GM18868 (cell line): ENCODE results near the gene RBM25.
"Not testable (repeated sequence)": the region's sequence is repeated elsewhere in the genome, so short reads cannot be mapped to it uniquely, and the experiment has no call there.

Experiments used
- ATAC-seq: cut with Tn5 transposase; IDR thresholded peaks from one replicate; pipeline ENCODE4 v1.9.1; 2021; ENCODE audit warnings: mild to moderate bottlenecking, moderate library complexity; ENCODE audit not compliant: unreplicated experiment

RBM25 gene

DNA sequence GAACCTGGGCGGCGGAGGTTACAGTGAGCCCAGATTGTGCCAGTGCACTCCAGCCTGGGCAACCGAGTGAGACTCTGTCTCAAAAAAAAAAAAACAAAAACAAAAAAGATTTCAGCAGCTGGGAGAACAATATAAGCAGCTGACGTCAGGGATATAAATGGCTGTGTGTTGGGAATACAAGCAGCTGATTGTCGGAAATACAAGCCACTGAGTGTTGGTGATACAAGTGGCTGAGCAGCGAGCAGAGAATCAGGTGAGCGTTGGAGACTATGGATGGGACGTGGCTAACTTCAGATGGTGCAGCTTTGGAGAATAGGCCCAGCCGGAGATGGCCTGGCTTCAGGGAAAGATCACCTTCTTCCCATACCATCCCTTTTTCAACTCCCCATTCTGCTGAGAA is 109.9 kb downstream of the RBM25 start:
- no peak for ATAC-seq

DNA sequence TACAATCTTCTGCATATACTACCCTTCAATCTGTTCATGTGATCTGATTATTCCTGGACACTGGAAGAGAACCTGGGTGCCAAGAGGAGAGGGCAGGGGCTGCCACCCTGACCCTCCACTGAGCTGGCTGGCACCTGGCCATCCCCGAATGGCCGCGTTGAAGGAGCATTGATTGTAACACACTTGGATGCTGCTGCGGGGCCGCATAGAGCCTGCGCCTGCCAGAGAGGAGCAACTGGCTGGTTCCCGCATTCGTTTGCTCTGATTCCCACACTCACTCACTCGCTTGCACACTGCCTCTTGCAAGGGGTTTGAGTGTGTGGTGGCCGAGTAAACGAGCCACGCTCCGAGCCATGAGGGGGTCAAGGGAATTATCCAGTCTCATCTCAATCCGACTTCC is 110.4 kb downstream of the RBM25 start:
- no peak for ATAC-seq

DNA sequence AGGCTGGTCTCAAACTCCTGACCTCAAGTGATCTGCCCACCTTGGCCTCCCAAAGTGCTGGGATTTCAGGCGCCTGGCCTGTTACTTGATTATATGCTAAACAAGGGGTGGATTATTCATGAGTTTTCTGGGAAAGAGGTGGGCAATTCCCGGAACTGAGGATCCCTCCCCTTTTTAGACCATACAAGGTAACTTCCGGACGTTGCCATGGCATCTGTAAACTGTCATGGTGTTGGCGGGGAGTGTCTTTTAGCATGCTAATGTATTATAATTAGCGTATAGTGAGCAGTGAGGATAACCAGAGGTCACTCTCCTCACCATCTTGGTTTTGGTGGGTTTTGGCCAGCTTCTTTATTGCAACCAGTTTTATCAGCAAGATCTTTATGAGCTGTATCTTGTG is 111.5 kb downstream of the RBM25 start:
- ATAC-seq: not testable (repeated sequence)

DNA sequence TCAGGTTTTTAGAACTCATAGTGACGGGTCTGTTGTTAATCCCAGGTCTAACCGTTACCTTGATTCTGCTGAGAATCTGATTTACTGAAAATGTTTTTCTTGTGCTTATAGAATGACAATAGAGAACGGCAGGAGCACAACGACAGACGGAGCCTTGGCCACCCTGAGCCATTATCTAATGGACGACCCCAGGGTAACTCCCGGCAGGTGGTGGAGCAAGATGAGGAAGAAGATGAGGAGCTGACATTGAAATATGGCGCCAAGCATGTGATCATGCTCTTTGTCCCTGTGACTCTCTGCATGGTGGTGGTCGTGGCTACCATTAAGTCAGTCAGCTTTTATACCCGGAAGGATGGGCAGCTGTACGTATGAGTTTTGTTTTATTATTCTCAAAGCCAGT is 112.4 kb downstream of the RBM25 start:
- ATAC-seq: no peak

DNA sequence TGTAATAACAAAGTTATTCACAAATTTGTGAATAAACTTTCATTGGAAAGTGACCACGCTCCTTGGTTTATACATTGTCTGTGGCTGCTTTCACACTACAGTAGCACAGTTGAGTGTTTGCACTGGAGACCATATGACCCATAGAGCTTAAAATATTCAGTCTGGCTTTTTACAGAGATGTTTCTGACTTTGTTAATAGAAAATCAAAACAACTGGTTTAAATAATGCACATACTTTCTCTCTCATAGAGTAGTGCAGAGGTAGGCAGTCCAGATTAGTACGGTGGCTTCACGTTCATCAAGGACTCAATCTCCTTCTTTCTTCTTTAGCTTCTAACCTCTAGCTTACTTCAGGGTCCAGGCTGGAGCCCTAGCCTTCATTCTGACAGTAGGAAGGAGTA is 114.2 kb downstream of the RBM25 start:
- ATAC-seq: no peak

DNA sequence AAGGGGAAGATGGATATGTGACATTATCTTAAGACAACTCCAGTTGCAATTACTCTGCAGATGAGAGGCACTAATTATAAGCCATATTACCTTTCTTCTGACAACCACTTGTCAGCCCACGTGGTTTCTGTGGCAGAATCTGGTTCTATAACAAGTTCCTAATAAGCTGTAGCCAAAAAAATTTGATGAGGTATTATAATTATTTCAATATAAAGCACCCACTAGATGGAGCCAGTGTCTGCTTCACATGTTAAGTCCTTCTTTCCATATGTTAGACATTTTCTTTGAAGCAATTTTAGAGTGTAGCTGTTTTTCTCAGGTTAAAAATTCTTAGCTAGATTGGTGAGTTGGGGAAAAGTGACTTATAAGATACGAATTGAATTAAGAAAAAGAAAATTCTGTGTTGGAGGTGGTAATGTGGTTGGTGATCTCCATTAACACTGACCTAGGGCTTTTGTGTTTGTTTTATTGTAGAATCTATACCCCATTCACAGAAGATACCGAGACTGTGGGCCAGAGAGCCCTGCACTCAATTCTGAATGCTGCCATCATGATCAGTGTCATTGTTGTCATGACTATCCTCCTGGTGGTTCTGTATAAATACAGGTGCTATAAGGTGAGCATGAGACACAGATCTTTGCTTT is 114.9 kb downstream of the RBM25 start:
- no peak for ATAC-seq
